ENCODE measurements around the gene ATP2C2. TPM values are rescaled to one million over a fixed set of nuclear protein-coding genes. Genes with fewer than 3 reads are reported as not detected.

Gene ATP2C2
- total RNA-seq, 1 experiment from 2014 or later: not detected

DNA sequence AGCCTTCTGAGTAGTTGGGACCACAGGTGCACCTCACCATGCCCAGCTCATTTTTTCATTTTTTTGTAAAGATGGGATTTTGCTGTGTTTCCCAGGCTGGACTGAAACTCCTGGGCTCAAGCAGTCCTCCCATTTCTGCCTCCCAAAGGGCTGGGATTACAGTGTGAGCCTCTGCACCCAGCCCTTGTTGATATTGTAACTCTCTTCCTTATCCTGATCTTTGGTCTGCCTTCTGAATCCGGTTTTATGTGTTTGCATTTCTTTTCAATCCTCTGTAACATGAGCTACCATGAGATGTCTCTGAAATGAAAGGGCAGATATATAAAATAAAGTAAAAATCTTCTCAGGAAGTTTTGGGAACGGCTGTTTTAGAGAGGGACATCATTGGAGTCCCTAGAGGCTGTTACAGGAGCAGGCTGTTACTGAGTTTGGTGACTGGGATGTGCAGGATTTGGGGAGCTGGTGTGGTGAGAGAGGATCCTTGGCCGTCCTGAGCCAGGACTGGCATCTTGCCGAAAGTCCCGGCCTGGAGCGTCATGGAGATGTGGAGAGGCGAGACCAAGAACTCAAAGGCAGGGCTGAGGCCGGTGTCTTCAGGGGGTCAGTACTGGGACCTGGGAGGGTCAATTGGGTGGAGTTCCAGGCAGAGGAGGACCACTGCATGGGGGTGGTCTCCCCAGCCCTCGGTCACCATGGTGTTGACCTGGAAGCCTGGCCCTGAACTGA, 39.4 kb downstream of the ATP2C2 start:
- no TSS peak for BruUV-seq (replicated peaks)
- Mint-ChIP-seq H3K36me3 (ENCODE audit: insufficient read depth, unreplicated experiment) (no peaks in the 10 kb centered on the region), H3K4me3 (ENCODE audit: unreplicated experiment) (no peak overlapping the region), H3K4me1 (ENCODE audit: insufficient read depth, unreplicated experiment) (no peaks in the 10 kb centered on the region), H3K27me3 (ENCODE audit: insufficient read depth, unreplicated experiment) (peaks cover 42% of the 10 kb centered on the region), H3K9me3 (ENCODE audit: unreplicated experiment) (no peaks in the 10 kb centered on the region), H3K27ac (ENCODE audit: low read depth, unreplicated experiment) (no peak overlapping the region)
- no peak for DNase-seq (ENCODE audit: unreplicated experiment)
- intact Hi-C loops (cut with micrococcal nuclease): no loop called here
- ChIA-PET POLR2A (no interaction called here), CTCF (no interaction called here)
- TF ChIP-seq, protein P1, sequence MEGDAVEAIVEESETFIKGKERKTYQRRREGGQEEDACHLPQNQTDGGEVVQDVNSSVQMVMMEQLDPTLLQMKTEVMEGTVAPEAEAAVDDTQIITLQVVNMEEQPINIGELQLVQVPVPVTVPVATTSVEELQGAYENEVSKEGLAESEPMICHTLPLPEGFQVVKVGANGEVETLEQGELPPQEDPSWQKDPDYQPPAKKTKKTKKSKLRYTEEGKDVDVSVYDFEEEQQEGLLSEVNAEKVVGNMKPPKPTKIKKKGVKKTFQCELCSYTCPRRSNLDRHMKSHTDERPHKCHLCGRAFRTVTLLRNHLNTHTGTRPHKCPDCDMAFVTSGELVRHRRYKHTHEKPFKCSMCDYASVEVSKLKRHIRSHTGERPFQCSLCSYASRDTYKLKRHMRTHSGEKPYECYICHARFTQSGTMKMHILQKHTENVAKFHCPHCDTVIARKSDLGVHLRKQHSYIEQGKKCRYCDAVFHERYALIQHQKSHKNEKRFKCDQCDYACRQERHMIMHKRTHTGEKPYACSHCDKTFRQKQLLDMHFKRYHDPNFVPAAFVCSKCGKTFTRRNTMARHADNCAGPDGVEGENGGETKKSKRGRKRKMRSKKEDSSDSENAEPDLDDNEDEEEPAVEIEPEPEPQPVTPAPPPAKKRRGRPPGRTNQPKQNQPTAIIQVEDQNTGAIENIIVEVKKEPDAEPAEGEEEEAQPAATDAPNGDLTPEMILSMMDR (IDR thresholded peaks at IDR 0.05; ENCODE audit: unreplicated experiment): no peak

DNA sequence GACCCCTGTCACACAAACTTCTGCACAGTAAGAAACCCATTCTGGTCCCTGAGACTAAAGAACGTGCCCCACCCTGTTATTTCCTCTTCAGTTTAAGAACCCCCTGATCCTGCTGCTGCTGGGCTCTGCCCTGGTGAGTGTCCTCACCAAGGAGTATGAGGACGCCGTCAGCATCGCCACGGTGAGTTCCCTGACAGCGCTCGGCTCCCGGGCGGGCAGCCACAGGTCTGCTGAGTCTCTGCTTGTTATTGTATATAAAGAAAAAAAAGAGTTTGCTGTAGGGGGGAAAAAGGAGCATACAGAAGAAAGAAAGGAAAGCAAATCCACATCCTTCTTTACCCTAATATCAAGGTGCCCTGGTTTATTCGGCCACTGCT, 40.0 kb downstream of the ATP2C2 start:
- H3K4me1 Mint-ChIP-seq (ENCODE audit: insufficient read depth, unreplicated experiment): no peaks in the 10 kb centered on the region
- H3K4me3 Mint-ChIP-seq (ENCODE audit: unreplicated experiment): no peak overlapping the region
- no peaks in the 10 kb centered on the region for H3K9me3 Mint-ChIP-seq (ENCODE audit: unreplicated experiment)
- H3K36me3 Mint-ChIP-seq (ENCODE audit: insufficient read depth, unreplicated experiment): no peaks in the 10 kb centered on the region
- ChIA-PET CTCF (no interaction called here), POLR2A (no interaction called here)
- no TSS peak for BruUV-seq (replicated peaks)
- H3K27ac Mint-ChIP-seq (ENCODE audit: low read depth, unreplicated experiment): no peak overlapping the region
- DNase-seq (ENCODE audit: unreplicated experiment): no peak
- peaks cover 41% of the 10 kb centered on the region for H3K27me3 Mint-ChIP-seq (ENCODE audit: insufficient read depth, unreplicated experiment)
- TF ChIP-seq, protein P1 (IDR thresholded peaks at IDR 0.05; ENCODE audit: unreplicated experiment): no peak
- intact Hi-C loops (cut with micrococcal nuclease): no loop called here

DNA sequence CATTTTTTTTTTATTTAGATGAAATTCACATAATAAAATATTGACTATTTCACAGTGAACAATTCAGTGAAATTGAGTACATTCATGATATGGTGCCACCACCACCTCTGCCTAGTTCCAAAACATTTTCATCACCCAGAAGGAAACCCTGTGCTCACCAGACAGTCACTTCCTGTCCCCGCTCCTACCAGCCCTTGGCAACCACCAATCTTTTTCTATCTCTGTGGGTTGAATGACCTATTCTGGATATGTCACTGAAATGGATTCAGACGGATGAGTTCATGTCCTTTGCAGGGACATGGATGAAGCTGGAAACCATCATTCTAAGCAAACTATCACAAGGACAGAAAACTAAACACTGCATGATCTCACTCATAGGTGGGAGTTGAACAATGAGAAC, 40.5 kb downstream of the ATP2C2 start:
- TF ChIP-seq, protein P1 (IDR thresholded peaks at IDR 0.05; ENCODE audit: unreplicated experiment): no peak
- CTCF ChIA-PET: no interaction called here
- Mint-ChIP-seq H3K4me1 (ENCODE audit: insufficient read depth, unreplicated experiment) (no peaks in the 10 kb centered on the region), H3K27ac (ENCODE audit: low read depth, unreplicated experiment) (no peak overlapping the region), H3K36me3 (ENCODE audit: insufficient read depth, unreplicated experiment) (no peaks in the 10 kb centered on the region), H3K27me3 (ENCODE audit: insufficient read depth, unreplicated experiment) (peaks cover 47% of the 10 kb centered on the region), H3K9me3 (ENCODE audit: unreplicated experiment) (no peaks in the 10 kb centered on the region), H3K4me3 (ENCODE audit: unreplicated experiment) (no peak overlapping the region)
- DNase-seq (ENCODE audit: unreplicated experiment): no peak
- POLR2A ChIA-PET: no interaction called here
- no TSS peak for BruUV-seq (replicated peaks)
- intact Hi-C loops (cut with micrococcal nuclease): no loop called here

DNA sequence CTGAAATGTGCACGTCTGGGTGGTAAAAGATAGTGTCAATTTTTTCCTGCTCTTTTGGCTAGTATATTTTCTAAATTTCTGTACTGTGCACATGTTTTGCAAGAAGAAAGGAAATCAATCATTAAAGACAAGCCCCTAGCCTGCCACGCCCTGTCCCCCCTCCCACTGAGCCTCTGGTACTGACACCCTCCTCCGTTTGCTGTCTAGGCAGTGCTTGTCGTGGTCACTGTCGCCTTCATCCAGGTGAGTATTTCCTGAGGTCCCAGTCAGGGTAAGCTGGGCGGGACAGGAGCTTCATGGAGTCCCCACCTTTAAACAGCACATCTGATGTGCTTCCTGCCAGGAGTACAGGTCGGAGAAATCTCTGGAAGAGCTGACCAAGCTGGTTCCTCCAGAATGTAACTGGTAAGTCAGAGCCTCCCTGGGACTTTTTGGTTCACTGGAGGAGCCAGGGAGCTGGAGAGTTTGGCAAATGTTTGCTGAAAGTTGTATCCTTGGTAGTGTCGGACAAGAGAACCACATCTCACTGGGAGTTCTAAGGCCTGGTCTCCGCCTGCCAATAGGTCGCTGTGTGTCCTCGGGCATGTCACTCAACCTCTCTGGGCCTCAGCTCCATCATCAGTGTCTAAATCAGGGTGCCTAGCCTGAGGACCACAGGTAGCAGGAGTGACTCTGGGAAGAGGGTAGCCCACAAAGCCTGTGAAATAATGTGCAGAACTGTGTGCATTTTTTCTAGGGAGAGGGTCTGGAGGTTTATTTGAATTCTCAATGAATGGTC, 42.2 kb downstream of the ATP2C2 start:
- no peaks in the 10 kb centered on the region for H3K4me1 Mint-ChIP-seq (ENCODE audit: insufficient read depth, unreplicated experiment)
- H3K27ac Mint-ChIP-seq (ENCODE audit: low read depth, unreplicated experiment): no peak overlapping the region
- intact Hi-C loops (cut with micrococcal nuclease): no loop called here
- no peak for DNase-seq (ENCODE audit: unreplicated experiment)
- TF ChIP-seq, protein P1 (IDR thresholded peaks at IDR 0.05; ENCODE audit: unreplicated experiment): no peak
- H3K9me3 Mint-ChIP-seq (ENCODE audit: unreplicated experiment): no peaks in the 10 kb centered on the region
- H3K36me3 Mint-ChIP-seq (ENCODE audit: insufficient read depth, unreplicated experiment): no peaks in the 10 kb centered on the region
- no TSS peak for BruUV-seq (replicated peaks)
- CTCF ChIA-PET: interaction anchor here (0.6 to 1.2 kb wide), 2 partner anchors 10 to 483 kb away, joined by 3 read pairs; no protein-coding TSS in a partner anchor
- peaks cover 50% of the 10 kb centered on the region for H3K27me3 Mint-ChIP-seq (ENCODE audit: insufficient read depth, unreplicated experiment)
- H3K4me3 Mint-ChIP-seq (ENCODE audit: unreplicated experiment): no peak overlapping the region
- POLR2A ChIA-PET: no interaction called here

Data from MCF 10A (cell line).